GM23338 (cell line): Measurements from ENCODE around the gene ANKFY1. TPM values are rescaled to one million over a fixed set of nuclear protein-coding genes. Genes with fewer than 3 reads are reported as not detected.
A peak's percentile ranks its signal among the peaks of the same experiment; 100 is the strongest.

Experiments used
- ATAC-seq: fragments of 200-7000 bp; cut with Tn5 transposase; 3 replicates; pipeline ENCODE4 v1.9.1; 2020
- DNase-seq: peaks from one replicate; pipeline ENCODE4 v3.0.0-alpha.2; 2015; ENCODE audit warnings: low spot score
- H2AFZ ChIP-seq: fragments of 200-600 bp; sonication (generic); 2 replicates; pipeline ENCODE4 v1.8.0; 2016; ENCODE audit warnings: antibody characterized with exemption, mild to moderate bottlenecking, moderate library complexity
- H3F3A ChIP-seq: fragments of 200-600 bp; sonication (generic); replicated peaks from 2 replicates; pipeline ENCODE4 v1.8.0; 2017; ENCODE audit warnings: antibody characterized with exemption, mixed run types, low read depth
- H3K27ac ChIP-seq: fragments of 200-600 bp; sonication (generic); 2 replicates; pipeline ENCODE4 v1.6.1; 2016; ENCODE audit warnings: low read depth
- H3K27me3 ChIP-seq: fragments of 200-600 bp; sonication (generic); 2 replicates; pipeline ENCODE4 v1.8.0; 2016; ENCODE audit warnings: mild to moderate bottlenecking, mixed run types, moderate library complexity; ENCODE audit not compliant: insufficient read depth
- H3K36me3 ChIP-seq: fragments of 200-600 bp; sonication (generic); 2 replicates; pipeline ENCODE4 v1.8.0; 2016; ENCODE audit warnings: mild to moderate bottlenecking; ENCODE audit not compliant: insufficient read depth
- H3K4me1 ChIP-seq: fragments of 200-600 bp; sonication (generic); 2 replicates; pipeline ENCODE4 v1.8.0; 2016; ENCODE audit warnings: mild to moderate bottlenecking, moderate library complexity; ENCODE audit not compliant: insufficient read depth
- H3K4me2 ChIP-seq: fragments of 200-600 bp; sonication (generic); 2 replicates; pipeline ENCODE4 v1.7.1; 2017; ENCODE audit warnings: mixed run types
- H3K4me3 ChIP-seq: fragments of 200-600 bp; sonication (generic); 2 replicates; pipeline ENCODE4 v1.6.1; 2016; ENCODE audit warnings: mixed run types
- H3K79me2 ChIP-seq: fragments of 200-600 bp; sonication (generic); replicated peaks from 2 replicates; pipeline ENCODE4 v1.8.0; 2017; ENCODE audit warnings: mild to moderate bottlenecking; ENCODE audit not compliant: insufficient read depth
- H3K9me2 ChIP-seq: fragments of 200-600 bp; sonication (generic); 2 replicates; pipeline ENCODE4 v1.8.0; 2017; ENCODE audit not compliant: insufficient read depth
- H4K20me1 ChIP-seq: fragments of 200-600 bp; sonication (generic); replicated peaks from 2 replicates; pipeline ENCODE4 v1.8.0; 2017; ENCODE audit warnings: mild to moderate bottlenecking; ENCODE audit not compliant: insufficient read depth
- H3K27ac Mint-ChIP-seq: 2 replicates; pipeline ENCODE4 v1.8.0; 2020; ENCODE audit warnings: inconsistent platforms, mild to moderate bottlenecking, moderate library complexity, mixed read lengths
- H3K27me3 Mint-ChIP-seq: 3 replicates; pipeline ENCODE4 v1.8.0; 2022; ENCODE audit warnings: low read depth, mild to moderate bottlenecking, moderate library complexity, mixed read lengths, inconsistent platforms; ENCODE audit not compliant: insufficient read depth, poor library complexity
- H3K36me3 Mint-ChIP-seq: 3 replicates; pipeline ENCODE4 v1.8.0; 2021; ENCODE audit warnings: low read depth, mild to moderate bottlenecking, inconsistent platforms, moderate library complexity, mixed read lengths
- H3K4me1 Mint-ChIP-seq: 3 replicates; pipeline ENCODE4 v1.8.0; 2020; ENCODE audit warnings: mild to moderate bottlenecking, inconsistent platforms, mixed read lengths
- H3K4me3 Mint-ChIP-seq: 3 replicates; pipeline ENCODE4 v1.8.0; 2021; ENCODE audit warnings: moderate library complexity, mild to moderate bottlenecking, inconsistent platforms, mixed read lengths
- H3K9me3 Mint-ChIP-seq: 3 replicates; pipeline ENCODE4 v1.8.0; 2020; ENCODE audit warnings: moderate library complexity, mild to moderate bottlenecking, inconsistent platforms, mixed read lengths
- CTCF ChIP-seq, 2 experiments: fragments of 200-600 bp in 1 of 2; sonication (generic) in 1 of 2; conservative IDR thresholded peaks; 2 replicates each; pipeline versions ENCODE4 v1.5.1 to v1.6.1; 2016 to 2017; ENCODE audit warnings: antibody characterized with exemption in 2 of 2, low read depth in 2 of 2, mild to moderate bottlenecking in 2 of 2, moderate library complexity in 1 of 2
- ETS1 ChIP-seq: IDR thresholded peaks from 2 replicates; pipeline ENCODE4 v1.6.1; 2016; ENCODE audit warnings: antibody characterized with exemption
- EZH2 ChIP-seq: fragments of 200-600 bp; sonication (generic); IDR thresholded peaks from one replicate; pipeline ENCODE4 v1.8.0; 2017; ENCODE audit warnings: antibody characterized with exemption, mild to moderate bottlenecking, low read depth; ENCODE audit not compliant: unreplicated experiment
- JUNB ChIP-seq: IDR thresholded peaks from one replicate; pipeline ENCODE4 v1.6.1; 2016; ENCODE audit warnings: antibody characterized with exemption; ENCODE audit not compliant: unreplicated experiment
- ZNF114 ChIP-seq: fragments of 250-450 bp; sonication (Bioruptor Pico); IDR thresholded peaks from 2 replicates; pipeline ENCODE4 v1.5.0; 2020; ENCODE audit warnings: mild to moderate bottlenecking, moderate library complexity
- ZNF331 ChIP-seq: fragments of 250-450 bp; sonication (Bioruptor Pico); IDR thresholded peaks from 2 replicates; pipeline ENCODE4 v1.5.0; 2020; ENCODE audit warnings: low read depth, mild to moderate bottlenecking, moderate library complexity
- ZNF462 ChIP-seq: fragments of 250-450 bp; sonication (Bioruptor Pico); IDR thresholded peaks from 2 replicates; pipeline ENCODE4 v1.5.0; 2020; ENCODE audit warnings: mild to moderate bottlenecking, moderate library complexity
- polyA plus RNA-seq: library from polyadenylated mRNA; unstranded; fragments of >200 nt; fragmentation: Nextera tagmentation; extraction: Ambion mirVana; gene quantifications from 2 replicates; pipeline ENCODE4 v1.2.1, GENCODE V29; 2016
- total RNA-seq: library from RNA; depleted of rRNA; stranded (reverse); fragments of >200 nt; shearing (Covaris generic); gene quantifications from 2 replicates; pipeline ENCODE4 v1.2.3, GENCODE V29; 2014

Gene ANKFY1
- total and polyA plus RNA-seq, 2 experiments from 2014 or later = 12.9 to 44.4 TPM

- no peak for TF ChIP-seq ZNF462
Observed at GRCh38 chr17:4214157-4214556, 49.6 kb downstream of the ANKFY1 start (continued).

- no peak overlapping the region for H3K4me2 ChIP-seq
- no peak overlapping the region for H3K4me3 Mint-ChIP-seq
- H3K9me2 ChIP-seq = no peaks in the 10 kb centered on the region
- no peaks in the 10 kb centered on the region for H3K9me3 Mint-ChIP-seq
- H3K27me3 Mint-ChIP-seq = peaks cover 3% of the 10 kb centered on the region
- H3F3A ChIP-seq = no peaks in the 10 kb centered on the region
- H3K36me3 Mint-ChIP-seq = peaks cover 61% of the 10 kb centered on the region
- H3K4me1 Mint-ChIP-seq = no peaks in the 10 kb centered on the region
- no peak overlapping the region for H3K27ac Mint-ChIP-seq
- H3K79me2 ChIP-seq = peaks cover 38% of the 10 kb centered on the region
- H3K4me1 ChIP-seq = no peaks in the 10 kb centered on the region
- H4K20me1 ChIP-seq = peaks cover 13% of the 10 kb centered on the region
- no peak for DNase-seq
- peaks cover 44% of the 10 kb centered on the region for H3K36me3 ChIP-seq
- 0 out of 2 replicates have a peak overlapping the region, but pooled peaks have one; percentile 39 for H3K27ac ChIP-seq
- no peaks in the 10 kb centered on the region for H3K27me3 ChIP-seq
- H3K4me3 ChIP-seq = no peak overlapping the region
- ATAC-seq = no peak
- no peak overlapping the region for H2AFZ ChIP-seq
- TF ChIP-seq ZNF114 (CRISPR knock-in tag) (no peak), JUNB (no peak), CTCF (conservative IDR thresholded peaks at IDR 0.05; ENCODE audit: low read depth in 2 of 2) (no peak), ETS1 (no peak), EZH2 (no peak), ZNF331 (no peak), ZNF462 (no peak)
Observed at GRCh38 chr17:4209611-4210010, 54.2 kb downstream of the ANKFY1 start.
